Activated gamma-delta T cell (primary cell): ENCODE measurements around the gene KAT7.
A peak's percentile ranks its signal among the peaks of the same experiment; 100 is the strongest.
"Not testable (repeated sequence)": the region's sequence is repeated elsewhere in the genome, so short reads cannot be mapped to it uniquely, and the experiment has no call there.

Experiments
- DNase-seq: peaks from one replicate; lab custom pipeline; 2025; lab: John Stamatoyannopoulos, UW
- total RNA-seq, 2 donors: gene quantifications; one replicate each; lab custom pipeline; 2026; lab: John Stamatoyannopoulos, UW

The KAT7 gene
- total RNA-seq, result 165 to 193 reads per million in 2 donors

DNA sequence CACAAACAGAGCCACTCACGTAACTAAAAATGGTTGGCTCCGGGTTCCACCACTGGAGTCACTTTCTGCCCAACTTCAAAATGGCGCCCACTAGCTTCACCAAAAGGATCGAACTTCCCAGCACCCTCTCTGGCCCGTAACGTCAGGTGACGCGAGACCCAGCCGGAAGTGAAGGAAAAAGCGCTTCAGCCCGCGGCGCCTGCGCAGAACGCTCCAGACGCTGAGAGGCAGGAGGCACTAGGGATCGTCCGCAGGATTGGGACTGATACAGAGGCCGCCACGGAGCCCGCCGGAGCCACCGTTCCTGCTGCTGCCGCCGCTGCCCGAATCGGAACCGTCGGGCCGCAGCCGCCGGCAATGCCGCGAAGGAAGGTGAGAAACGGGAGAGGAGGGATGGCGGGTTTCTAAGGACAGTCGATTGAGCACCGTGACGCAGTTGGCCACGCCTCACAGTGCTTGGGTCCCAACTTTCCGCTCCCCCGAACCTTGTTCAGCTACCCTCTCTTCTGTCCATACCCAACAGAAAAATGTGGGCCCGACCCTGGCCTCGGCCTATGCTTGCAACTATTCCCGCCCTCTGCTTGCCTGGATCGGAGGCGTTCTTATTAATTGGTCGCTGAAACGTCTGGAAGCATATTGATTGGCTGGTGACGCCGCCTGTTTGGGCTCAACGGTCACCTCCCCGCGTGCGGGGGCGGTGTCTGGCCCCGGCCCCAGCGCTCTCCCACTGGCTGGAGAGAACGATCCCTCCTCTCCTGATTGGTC lies at the start of gene KAT7:
Gene KAT7, plus strand, starts transcription at position 204 of the 765 bp plus-strand sequence. Its CDS starts 154 bp downstream, at position 358.
- DNase-seq, result peak; percentile 93

DNA sequence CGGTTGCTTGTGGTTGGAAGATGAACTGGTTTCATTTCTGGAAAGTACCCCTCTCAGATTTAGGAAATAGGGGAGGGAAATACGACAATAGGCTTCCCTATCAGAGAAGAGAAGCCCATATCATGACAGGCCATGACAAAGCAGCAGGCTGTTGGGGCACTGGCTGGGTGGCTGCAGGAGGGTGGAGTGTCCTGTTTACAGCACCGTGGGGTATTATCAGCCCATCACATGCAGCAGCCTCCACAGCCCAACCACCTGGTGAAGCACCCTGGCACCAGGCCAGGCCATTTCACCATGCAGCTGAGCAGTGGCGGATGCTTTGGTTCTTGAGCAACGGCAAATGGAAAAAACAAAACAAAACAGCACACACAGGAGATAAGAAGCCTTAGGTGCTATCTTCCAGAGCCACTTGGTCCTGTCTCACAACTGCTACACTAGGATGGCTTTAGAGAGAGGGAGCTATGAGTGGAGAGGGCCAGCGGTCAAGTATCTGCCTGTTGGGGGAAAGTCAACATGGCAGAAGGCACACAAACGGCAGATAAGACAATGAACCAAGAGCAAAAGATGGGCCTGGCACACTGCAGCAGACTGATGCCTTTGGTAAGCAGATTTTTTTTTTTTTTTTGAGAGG lies 48.7 kb upstream of the KAT7 start:
- DNase-seq, result peak; percentile 78

DNA sequence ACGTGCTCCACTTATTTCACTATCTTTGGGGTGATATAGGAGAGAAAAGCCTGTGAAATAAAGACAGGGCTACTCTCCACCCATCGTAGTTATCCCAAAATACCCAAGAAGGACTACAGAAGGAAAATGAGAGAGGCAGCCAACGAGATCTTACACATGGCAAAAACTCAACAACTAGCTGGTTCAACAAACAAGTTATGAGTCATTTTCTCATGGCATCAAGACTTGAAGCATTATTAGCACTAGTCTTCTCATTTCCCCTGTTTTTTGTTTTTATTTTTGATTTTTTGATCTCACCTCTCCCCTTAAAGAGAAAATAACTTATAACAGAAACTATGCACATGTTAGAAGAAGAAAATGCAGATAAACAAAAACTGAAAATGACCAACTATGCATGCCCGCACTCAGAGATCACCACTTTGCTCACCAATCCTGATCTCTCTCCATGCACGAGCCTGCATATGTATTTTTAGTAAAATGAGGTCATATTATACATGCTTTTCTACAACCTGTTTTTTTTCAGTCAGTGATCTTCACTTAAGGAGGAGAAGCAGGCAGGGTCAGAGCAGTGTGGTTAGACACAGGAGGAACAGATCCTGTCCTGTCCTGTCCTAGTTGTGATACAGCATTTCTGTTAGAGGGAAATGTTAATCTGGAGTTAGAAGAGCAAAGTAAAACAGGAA lies 47.3 kb upstream of the KAT7 start:
- no peak for DNase-seq

DNA sequence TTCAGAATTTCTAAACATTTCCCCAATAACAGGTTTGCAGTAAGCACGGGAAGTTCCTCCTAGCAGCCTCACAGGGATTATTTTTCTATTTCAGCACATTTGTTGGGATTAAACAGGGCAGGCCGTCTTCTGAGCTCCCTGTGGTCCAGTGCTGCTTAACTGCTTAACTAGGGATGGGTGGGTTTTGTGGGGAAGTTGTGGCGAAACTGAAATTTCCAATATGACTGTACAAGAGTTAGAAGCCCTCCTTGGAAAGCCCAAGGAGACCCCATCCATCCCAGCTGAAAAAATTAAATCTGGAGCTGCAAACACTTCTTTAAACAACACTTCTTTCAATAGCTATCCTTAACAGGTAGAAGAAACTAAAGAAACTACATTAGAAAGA lies 46.8 kb upstream of the KAT7 start:
- no peak for DNase-seq

DNA sequence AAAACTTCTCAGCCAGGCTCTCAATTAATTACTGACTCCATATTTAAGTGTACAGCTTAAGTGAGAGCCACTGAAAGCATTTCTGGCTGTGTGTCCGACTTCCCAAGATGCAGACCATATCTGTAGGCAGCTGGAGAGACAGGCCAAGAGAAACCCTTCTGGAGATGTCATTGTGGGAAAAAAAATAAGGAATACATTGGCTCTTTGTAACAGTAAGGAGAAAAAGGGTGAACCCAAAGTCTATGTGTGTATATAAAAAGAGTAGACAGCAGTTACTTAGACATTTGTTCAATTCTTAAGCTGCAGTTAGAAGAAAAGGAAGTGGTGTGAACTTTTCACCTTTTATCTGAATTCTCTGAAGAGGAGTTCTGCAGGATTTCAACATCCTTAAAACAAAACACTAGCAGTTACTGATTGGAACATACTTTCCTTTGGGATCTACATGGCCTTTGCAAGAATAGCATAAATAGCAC lies 46.3 kb upstream of the KAT7 start:
- no peak for DNase-seq

DNA sequence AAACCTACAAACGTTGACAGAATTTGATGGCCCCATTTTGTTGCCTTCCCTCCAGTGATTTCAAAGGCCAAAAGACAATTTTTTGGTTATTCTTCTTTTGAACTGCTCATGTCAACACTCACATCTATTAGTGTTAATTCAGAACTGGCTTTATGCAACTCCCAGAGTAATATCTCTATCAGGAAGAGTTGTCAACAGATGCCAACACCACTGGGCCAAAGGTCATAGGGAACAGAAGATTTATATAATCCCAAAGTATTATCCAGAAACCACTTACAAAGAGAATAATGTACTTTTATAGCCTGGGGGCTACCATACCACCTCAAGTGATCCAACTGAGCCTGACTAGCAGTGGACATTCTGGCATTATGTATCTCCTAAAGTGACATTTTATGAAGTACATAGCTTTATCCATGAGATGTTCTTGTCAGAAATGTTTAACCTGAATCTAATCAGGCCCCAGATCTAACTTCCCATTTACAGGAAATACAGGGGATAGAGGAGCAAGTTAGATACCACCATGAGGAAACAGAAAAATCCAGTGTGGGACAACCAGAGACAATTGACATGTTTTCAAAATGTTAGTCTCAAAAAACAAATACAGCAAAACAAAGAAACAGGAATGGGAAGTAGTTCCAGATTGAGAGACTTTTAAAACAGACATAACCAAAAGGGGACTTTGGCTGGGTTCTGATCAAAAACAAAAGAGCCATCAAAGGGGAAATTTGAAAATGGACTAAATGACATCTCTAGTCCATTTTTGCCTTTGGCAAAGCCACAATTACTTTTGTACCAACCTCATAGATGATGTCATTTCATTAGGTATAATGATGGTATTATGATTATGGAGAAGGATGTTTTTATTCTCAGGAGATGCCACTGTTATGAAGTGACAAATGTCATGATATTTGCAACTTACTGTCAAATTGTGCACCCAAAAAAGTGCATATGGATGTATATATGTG lies 43.0 kb upstream of the KAT7 start:
- DNase-seq, result no peak

DNA sequence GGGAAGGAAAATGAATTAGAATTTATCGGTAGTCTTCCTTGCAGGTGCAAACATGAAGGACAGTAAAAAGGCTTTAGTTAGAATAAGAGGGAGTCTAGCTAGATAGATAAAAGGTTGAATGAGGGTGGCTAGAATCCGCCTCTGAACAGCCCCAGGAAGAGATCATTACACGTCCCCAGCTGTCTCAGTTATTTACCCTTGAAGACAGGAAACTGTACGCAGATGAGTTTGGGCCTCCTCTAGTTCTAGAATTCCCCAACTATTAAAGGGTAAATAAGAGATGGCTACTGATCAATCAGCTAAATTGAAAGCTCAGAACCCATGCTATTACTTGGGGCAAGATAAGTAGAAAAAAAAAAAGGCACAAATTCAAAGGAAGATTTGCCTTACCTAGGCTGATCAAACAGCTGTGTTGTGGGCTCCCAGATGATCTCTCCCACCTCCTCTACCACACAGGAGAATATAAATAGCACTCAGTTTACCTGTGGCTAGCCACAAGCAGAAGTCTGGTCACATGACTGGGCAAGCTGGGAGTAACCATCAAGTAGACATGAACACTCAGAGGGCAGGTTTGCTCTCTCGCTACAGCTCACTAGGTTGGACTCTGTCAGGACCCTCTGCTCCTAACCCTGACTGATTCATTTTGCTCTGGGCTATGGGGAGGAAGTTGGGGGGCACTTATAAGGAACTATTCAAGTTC lies 41.5 kb upstream of the KAT7 start:
- no peak for DNase-seq

DNA sequence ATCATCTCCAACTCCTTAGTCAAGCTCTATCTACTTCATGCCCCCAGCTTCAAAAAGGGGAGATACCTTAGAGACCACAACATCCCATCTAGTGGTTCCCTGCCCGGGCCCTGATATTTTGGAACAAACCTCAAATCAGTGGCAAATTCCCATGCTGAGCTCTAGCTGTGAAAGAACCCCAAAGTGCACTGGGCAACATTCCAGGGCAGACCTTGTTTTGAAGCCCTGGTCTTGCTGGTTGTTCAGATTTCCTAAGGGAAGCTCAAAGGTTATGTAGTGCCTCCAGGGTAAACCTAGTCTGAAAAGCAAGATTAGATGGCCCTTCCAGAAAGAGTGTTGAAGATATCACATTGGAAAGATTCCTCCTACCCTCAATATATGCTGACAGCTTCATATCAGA lies 40.8 kb upstream of the KAT7 start:
- DNase-seq, result no peak

DNA sequence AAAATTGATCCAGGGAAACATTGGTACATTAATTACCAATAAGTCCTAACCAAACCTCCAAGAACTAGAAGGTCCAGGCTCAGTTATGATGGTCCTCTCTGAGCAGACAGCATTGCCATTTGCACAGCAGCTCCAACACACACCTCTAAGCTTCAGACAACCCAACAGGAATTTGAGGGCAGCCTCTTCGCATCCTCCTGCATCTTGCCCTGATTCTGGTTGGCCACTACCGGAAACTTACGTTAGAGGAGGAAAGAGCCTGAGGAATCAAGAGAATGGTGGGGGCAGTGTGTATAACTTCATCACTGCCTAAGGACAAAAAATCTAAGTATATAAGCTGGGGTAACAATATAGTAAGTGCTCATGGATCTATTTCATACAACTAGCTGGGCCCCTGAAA lies 40.3 kb upstream of the KAT7 start:
- no peak for DNase-seq

DNA sequence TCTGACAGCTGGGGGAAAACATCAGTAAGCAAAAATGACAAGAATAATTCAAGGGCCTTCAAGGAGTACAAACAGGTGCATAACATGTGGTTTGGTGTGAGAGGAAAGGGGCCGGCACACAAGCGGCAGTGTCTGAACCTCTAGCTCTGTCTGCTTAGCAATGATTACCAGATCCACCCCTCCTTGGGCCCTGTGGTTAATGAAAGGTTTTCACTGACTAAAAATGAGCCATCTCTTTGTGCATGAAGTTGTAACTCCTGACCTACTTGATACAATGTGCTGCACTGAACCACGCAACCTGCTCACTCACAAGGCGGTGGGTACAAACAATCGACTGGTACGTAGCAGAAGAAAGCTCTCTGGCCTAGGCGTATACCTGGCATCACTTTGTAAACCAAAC lies 39.7 kb upstream of the KAT7 start:
- DNase-seq, result no peak

DNA sequence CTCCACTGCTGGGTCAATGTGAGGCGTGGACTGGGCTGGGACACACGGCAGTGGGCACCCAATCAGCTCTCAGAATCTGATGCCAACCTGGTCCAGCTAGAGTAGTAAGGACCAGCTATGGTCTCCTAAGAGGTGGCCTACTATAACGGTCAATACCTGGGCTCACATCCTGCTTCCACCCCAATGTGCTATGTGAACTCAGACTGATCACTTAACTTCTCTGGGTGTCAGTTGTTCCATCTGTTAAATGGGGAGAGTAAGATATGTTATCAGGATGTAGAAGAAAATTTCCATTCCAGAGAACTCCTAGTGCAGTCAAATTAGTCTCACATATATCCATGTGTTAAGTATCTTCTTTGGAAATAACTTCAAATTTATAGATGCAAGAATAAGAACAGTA lies 38.8 kb upstream of the KAT7 start:
- DNase-seq, result no peak

DNA sequence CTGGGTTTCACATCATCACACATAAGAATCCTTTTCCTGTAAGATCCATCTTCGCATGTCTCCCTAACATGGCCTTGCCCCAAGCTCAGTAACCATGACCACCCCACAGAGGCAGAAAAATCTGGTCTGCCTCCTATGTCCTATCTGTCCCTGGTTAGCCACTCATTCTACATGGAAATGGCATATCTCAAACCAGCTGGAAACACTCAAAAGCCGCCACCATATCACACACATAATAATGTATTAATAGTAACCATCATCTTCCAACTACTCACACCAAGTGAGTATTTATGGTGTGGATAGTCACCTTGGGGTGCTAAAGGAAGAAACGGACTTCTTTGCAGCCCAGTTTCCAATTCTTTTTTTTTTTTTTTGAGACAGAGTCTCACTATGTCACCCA lies 36.0 kb upstream of the KAT7 start:
- no peak for DNase-seq

DNA sequence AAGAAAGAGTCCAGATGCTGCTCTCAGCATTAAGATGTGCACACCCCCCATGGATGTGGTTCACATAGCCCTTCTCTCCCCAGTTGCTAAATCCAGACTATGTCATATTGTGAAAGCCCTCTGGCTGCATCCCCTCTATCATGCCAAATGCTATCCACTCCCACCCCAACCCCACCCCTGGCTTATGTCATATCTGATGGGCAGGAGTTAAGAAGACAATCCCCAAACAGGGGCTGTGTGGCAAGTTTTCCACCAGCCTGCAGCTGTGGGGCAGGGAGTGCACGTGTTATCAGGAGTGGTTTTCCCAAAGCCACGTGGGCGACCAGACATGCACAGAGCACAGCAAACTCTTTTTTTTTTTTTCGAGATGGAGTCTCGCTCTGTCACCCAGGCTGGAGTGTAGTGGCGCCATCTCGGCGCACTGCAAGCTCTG lies 34.5 kb upstream of the KAT7 start:
- DNase-seq, result no peak

DNA sequence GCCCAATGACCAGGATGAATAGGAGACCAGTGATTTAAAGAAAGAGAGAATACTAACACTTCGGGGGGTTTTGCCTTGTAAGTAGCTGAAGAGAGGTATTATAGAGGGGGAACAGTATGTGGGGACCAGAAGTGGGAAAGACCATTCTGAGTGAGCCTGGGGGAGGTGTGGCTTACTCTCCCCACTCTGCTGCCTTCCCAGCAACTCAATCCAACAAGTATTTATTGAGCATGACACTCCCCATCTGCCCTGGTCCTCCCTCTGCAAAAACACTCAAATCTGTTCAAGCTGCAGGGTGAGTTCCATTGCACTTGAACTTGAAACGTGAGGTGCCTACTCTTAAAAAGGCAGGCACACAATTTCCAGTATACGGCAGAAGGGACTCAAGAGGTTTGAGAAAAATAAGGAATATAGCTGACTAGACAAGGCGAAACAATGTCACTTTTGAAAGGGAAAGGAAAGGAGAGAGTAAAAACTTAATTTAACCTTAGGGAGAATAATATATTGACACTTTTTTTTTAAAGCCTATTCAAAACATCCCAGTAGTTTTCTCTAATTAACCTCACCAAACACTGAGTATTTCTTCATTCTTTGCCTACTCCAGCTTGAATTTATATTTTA lies 32.7 kb upstream of the KAT7 start:
- no peak for DNase-seq

DNA sequence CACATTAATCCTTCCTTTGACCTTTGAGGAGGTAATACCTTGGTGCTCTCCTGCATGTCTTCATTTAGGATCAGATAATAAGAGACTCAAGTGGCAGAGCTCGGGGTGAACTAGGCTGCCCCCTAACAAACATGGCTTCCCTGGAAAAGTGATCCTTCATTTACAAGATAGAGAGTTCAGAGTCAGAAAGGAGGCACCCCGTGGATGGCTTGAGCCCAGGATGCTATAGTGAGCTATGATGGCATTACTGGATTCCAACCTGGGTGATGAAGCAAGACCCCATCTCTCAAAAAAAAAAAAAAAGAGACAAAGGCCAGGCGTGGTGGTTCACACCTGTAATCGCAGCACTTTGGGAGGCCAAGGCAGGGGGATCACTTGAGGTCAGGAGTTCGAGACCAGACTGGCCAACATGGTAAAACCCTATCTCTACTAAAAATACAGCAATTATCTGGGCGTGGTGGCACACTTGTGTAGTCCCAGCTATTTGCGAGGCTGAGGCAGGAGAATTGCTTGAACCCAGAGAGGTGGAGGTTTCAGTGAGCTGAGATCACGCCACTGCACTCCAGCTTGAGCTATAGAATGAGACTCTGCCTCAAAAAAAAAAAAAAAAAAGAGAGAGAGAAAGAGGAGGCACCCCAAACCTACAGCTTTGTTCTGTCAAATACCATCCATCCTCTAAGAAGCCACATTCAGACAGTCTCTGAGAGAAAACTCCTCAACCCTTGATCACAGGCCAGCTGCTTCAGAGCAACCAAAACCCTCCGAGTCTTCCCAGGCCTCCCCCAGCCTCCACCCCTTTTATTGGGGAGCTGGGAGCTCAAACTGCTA lies 31.9 kb upstream of the KAT7 start:
- no peak for DNase-seq

DNA sequence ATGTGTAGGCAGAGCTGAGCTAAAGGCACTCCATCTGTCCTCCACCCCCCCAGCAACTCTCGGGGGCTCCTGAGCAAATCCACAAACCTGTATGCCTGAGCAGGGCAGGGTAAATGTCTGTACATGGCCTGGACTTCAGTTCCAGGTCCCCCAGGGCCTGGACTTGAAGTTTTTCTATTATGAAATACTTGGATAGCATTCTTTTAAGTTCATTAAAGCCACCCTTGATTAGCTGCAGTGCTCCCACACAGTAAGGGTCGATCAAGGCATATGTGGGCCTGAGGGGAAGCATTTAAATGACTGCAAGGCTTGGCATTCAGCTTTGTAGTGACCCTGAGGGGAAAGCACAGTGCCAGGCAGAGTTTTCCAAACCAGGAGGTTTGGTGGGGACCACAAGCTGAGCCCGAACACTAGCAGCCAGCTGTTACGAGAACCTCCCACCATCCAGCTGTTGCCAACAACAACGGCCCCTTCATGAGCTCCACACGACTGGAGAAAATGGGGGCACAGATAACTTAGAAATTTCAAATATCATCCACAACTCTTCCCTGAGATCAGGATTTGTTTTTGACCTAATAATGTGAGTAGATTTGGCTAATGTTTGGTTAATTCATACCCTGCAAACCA lies 31.2 kb upstream of the KAT7 start:
- DNase-seq, result no peak

DNA sequence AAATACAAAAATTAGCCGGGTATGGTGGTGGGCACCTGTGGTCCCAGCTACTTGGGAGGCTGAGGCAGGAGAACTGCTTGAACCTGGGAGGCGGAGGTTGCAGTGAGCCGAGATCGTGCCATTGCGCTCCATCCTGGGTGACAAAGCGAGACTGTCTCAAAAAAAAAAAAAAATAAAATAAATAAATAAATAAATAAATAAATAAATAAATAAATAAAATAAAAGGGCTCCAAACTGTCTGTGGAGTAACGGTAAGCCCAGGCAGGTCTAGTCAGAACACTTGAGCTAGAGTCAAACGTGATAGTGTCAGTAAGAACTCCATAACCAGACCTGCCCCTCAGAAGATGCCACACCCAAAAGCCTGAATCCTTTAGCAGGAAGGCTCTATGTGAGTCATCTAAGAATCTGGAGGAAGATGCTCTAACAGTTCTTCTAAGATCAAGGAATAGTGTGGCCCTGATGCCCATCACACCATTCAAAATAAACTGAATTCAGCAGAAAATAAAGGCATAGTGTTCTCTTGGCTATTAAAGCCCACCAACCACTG lies 29.9 kb upstream of the KAT7 start:
- not testable (repeated sequence) for DNase-seq

DNA sequence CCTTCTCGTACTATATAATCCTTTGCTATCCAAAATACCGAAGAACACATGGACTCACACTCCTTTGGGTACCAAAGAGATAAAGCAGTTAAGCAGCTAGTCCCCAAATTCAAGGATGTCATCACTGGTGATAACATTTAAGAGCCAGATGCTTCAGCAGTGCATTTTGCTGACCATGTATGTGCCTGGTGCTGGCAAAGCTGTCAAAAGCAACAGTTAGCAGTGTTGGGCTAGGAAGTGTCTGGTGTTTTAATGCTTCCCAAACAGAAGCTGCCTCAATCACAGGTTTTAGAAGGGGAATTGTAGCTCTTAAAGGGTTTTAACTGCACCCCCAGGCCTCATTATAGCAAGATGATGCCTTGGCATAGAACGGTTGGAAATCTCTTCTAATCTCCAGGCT lies 29.3 kb upstream of the KAT7 start:
- no peak for DNase-seq

DNA sequence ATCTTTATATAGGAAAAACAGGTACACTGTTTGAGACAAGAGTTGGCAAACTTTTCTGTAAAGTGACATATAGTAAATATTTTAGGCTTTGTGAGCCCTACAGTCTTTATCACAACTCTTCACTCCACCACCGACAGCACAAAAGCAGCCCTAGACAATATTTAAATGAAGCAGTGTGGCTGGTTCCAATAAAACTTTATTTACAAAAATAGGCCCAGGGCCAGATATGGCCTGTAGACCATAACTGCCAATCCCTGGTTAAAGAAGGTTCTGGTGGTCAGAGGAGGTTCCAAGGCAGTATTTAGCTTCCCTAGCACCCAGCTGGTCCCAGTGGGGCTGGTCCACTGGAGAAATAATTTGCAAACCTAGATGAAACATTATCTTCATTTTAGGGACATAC lies 28.2 kb upstream of the KAT7 start:
- no peak for DNase-seq
